Measurements from ENCODE around the gene CCDC88C. TPM values are rescaled to one million over a fixed set of nuclear protein-coding genes. Genes with fewer than 3 reads are reported as not detected.

The CCDC88C gene
- total and polyA plus RNA-seq, 2 donors (not counting 3 experiments of a cell fraction or from before 2014, with no cell fraction given), result 11.4 to 52.1 TPM

DNA sequence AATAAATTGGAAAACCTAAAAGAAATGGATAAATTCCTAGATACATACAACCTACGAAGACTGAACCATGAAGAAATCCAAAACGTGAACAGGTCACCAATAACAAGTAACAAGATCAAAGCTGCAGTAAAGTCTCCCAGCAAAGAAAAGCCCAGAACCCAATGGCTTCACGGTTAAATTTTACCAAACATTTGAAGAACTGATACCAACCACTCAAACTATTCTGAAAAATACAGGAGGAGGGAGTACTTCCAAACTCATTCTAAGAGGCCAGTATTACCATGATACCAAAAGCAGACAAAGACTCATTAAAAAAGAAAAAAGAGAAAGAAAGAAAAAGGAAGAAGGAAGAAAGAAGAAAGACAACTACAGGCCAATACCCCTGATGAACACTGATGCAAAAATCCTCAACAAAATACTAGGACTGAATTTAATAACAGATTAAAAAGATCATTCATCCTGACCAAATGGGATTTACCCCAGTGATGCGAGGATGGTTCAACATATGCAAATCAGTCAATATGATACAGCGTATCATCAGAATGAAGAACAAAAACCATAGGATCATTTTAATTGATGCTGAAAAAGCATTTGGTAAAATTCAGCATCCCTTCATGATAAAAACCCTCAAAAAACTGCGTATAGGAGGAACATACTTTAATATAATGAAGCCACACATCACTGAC is 26.9 kb upstream of the CCDC88C start:
- no peaks in the 10 kb centered on the region for H3K9me3 ChIP-seq (replicated peaks; ENCODE audit: control insufficient read depth, insufficient read depth, low read length)
- no peaks in the 10 kb centered on the region for H3K79me2 ChIP-seq (ENCODE audit: control insufficient read depth, insufficient read depth, low read length)
- CTCF ChIA-PET, result interaction anchor here (1.2 to 2.5 kb wide), 2 partner anchors 10 to 26 kb away, joined by 3 to 7 read pairs; partner anchors contain the start of gene CCDC88C
- BruUV-seq (replicated peaks), result no TSS peak
- peaks cover 5 to 8% of the 10 kb centered on the region in 2 experiments for H3K27me3 ChIP-seq (ENCODE audit: control insufficient read depth in 2 of 2, insufficient read depth in 2 of 2, low read length in 2 of 2)
- no peak overlapping the region for H3K27ac ChIP-seq (ENCODE audit: insufficient read depth, low read depth, low read length)
- intact Hi-C loops (cut with micrococcal nuclease), result no loop called here
- no peak for TF ChIP-seq GATA2 (IDR thresholded peaks at IDR 0.05; ENCODE audit: insufficient read depth, insufficient read length, low read depth, low read length)
- no peak for TF ChIP-seq EZH2 (IDR thresholded peaks at IDR 0.05; ENCODE audit: borderline replicate concordance, low read depth, low read length, severe bottlenecking)
- no peak for TF ChIP-seq JUN (IDR thresholded peaks at IDR 0.05; ENCODE audit: borderline replicate concordance, insufficient read depth, insufficient read length, low read depth)
- TF ChIP-seq FOS (IDR thresholded peaks at IDR 0.05; ENCODE audit: borderline replicate concordance, insufficient read depth, low read length), result no peak
- TF ChIP-seq, protein P1, sequence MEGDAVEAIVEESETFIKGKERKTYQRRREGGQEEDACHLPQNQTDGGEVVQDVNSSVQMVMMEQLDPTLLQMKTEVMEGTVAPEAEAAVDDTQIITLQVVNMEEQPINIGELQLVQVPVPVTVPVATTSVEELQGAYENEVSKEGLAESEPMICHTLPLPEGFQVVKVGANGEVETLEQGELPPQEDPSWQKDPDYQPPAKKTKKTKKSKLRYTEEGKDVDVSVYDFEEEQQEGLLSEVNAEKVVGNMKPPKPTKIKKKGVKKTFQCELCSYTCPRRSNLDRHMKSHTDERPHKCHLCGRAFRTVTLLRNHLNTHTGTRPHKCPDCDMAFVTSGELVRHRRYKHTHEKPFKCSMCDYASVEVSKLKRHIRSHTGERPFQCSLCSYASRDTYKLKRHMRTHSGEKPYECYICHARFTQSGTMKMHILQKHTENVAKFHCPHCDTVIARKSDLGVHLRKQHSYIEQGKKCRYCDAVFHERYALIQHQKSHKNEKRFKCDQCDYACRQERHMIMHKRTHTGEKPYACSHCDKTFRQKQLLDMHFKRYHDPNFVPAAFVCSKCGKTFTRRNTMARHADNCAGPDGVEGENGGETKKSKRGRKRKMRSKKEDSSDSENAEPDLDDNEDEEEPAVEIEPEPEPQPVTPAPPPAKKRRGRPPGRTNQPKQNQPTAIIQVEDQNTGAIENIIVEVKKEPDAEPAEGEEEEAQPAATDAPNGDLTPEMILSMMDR (IDR thresholded peaks at IDR 0.05; ENCODE audit: extremely low read depth in 1 of 2, insufficient read depth in 1 of 2, low read depth in 1 of 2, low read length in 2 of 2), result no peak
- no peak overlapping the region for H3K4me3 ChIP-seq (replicated peaks in 1 of 3; ENCODE audit: insufficient read depth in 1 of 3, low read depth in 1 of 3, low read length in 3 of 3)
- H3K36me3 ChIP-seq (ENCODE audit: control insufficient read depth in 2 of 2, extremely low read depth in 1 of 2, insufficient read depth in 2 of 2, low read length in 2 of 2), result no peaks in the 10 kb centered on the region
- H3K4me2 ChIP-seq (ENCODE audit: insufficient read depth, low read length), result no peak overlapping the region
- FAIRE-seq (no peak), DNase-seq (ENCODE audit: low read depth, low spot score) (no peak)
- no peaks in the 10 kb centered on the region for H4K20me1 ChIP-seq (replicated peaks; ENCODE audit: control insufficient read depth, extremely low read depth, insufficient read depth, low read length)
- H2AFZ ChIP-seq (ENCODE audit: low read depth, low read length), result no peak overlapping the region
- POLR2A ChIA-PET, result no interaction called here
- no peak overlapping the region for H3K9ac ChIP-seq (replicated peaks; ENCODE audit: extremely low read depth, insufficient read depth, low read length)
- H3K9me1 ChIP-seq (replicated peaks; ENCODE audit: control insufficient read depth, extremely low read depth, insufficient read depth, low read length), result no peaks in the 10 kb centered on the region
- no peaks in the 10 kb centered on the region for H3K4me1 ChIP-seq (ENCODE audit: control insufficient read depth, extremely low read depth, insufficient read depth, low read length)
- dilution Hi-C loops (cut with MboI; ENCODE audit: extremely low pct_ligation_motif_present, low sequenced_read_pairs), result no loop called here

Measured in endothelial cell of umbilical vein (primary cell).